Left ventricle myocardium inferior (tissue), 1 donor: ENCODE data around the gene KRT75. TPM values are rescaled to one million over a fixed set of nuclear protein-coding genes. Genes with fewer than 3 reads are reported as not detected.

ENCODE experiments used
- DNase-seq: peaks from one replicate; pipeline ENCODE4 v3.0.0-alpha.2; 2020
- H3K27ac ChIP-seq: fragments of 200-600 bp; replicated peaks from 2 replicates; pipeline ENCODE4 v1.8.0; 2021
- H3K27me3 ChIP-seq: fragments of 200-600 bp; 2 replicates; pipeline ENCODE4 v1.8.0; 2021; ENCODE audit warnings: low read depth
- H3K36me3 ChIP-seq: fragments of 200-600 bp; 2 replicates; pipeline ENCODE4 v1.8.0; 2021
- H3K4me1 ChIP-seq: fragments of 200-600 bp; 2 replicates; pipeline ENCODE4 v1.8.0; 2021
- H3K4me3 ChIP-seq: fragments of 200-600 bp; 2 replicates; pipeline ENCODE4 v1.8.0; 2021; ENCODE audit warnings: mild to moderate bottlenecking, moderate library complexity
- H3K9me3 ChIP-seq: fragments of 200-600 bp; replicated peaks from 2 replicates; pipeline ENCODE4 v1.8.0; 2021
- intact Hi-C: fragments of 100-400 bp; cut with micrococcal nuclease; formaldehyde crosslinking; loops from one replicate; pipeline ENCODE4 v1.11.0; 2022
- total RNA-seq: library from RNA; stranded (reverse); fragmentation: NEBNext Ultra II Directional; extraction: Animal tissue kit (Norgen Biotek cat#: 25700); gene quantifications from one replicate; pipeline ENCODE4 v1.2.1, GENCODE V29; 2021
- TF ChIP-seq, protein P1 (sequence below): fragments of 200-600 bp; IDR thresholded peaks from 2 replicates; pipeline ENCODE4 v1.8.0; 2021; ENCODE audit warnings: antibody characterized with exemption, mild to moderate bottlenecking, borderline replicate concordance
- donor health status: DM: no; HTN: yes; CAD: no; lungs with severe emphysema.

The KRT75 gene
- total RNA-seq, 1 donor from 2014 or later = not detected

DNA sequence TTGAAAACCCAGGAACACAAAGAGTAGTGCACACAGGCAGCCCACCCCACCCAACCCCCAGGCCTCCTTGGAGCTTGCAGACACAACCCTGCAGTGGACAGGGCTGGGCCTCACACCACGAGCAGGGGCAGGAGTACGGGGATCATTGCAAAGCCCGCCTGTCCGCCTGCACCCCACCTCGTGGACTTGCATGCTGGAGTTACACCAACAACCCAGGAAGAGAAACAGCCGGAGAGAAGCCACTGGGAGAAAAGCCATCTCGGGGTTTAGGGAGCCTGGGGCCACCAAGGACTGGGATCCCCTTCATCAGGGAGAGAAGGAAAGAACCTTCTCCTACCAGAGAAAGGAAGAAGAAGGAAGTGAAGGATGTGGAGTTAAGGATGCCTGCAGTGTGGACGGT is 56.9 kb downstream of the KRT75 start:
- TF ChIP-seq, protein P1, sequence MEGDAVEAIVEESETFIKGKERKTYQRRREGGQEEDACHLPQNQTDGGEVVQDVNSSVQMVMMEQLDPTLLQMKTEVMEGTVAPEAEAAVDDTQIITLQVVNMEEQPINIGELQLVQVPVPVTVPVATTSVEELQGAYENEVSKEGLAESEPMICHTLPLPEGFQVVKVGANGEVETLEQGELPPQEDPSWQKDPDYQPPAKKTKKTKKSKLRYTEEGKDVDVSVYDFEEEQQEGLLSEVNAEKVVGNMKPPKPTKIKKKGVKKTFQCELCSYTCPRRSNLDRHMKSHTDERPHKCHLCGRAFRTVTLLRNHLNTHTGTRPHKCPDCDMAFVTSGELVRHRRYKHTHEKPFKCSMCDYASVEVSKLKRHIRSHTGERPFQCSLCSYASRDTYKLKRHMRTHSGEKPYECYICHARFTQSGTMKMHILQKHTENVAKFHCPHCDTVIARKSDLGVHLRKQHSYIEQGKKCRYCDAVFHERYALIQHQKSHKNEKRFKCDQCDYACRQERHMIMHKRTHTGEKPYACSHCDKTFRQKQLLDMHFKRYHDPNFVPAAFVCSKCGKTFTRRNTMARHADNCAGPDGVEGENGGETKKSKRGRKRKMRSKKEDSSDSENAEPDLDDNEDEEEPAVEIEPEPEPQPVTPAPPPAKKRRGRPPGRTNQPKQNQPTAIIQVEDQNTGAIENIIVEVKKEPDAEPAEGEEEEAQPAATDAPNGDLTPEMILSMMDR = no peak
- no peaks in the 10 kb centered on the region for H3K36me3 ChIP-seq
- H3K4me3 ChIP-seq = no peak overlapping the region
- peaks cover 2% of the 10 kb centered on the region for H3K4me1 ChIP-seq
- H3K27me3 ChIP-seq = peaks cover 37% of the 10 kb centered on the region
- intact Hi-C loops = loop anchor here (10.0 kb wide), 1 partner anchor 128 kb away; no protein-coding TSS in a partner anchor
- no peaks in the 10 kb centered on the region for H3K9me3 ChIP-seq
- DNase-seq = no peak
- no peak overlapping the region for H3K27ac ChIP-seq

Other genes starting within 250 kb of the KRT75 start
- not detected for gene KRT80, start 242.4 kb downstream of the KRT75 start, total RNA-seq
- gene KRT7, start 201.1 kb downstream of the KRT75 start, total RNA-seq = not detected
- gene KRT86, start 159.7 kb downstream of the KRT75 start, total RNA-seq = not detected
- not detected for gene KRT81, start 142.8 kb downstream of the KRT75 start, total RNA-seq
- gene KRT83, start 113.0 kb downstream of the KRT75 start, total RNA-seq = not detected
- not detected for gene KRT85, start 66.9 kb downstream of the KRT75 start, total RNA-seq
- not detected for gene KRT84, start 48.7 kb downstream of the KRT75 start, total RNA-seq
- not detected for gene KRT82, start 28.0 kb downstream of the KRT75 start, total RNA-seq
- gene KRT6B, start 17.8 kb upstream of the KRT75 start, total RNA-seq = not detected
- not detected for gene KRT6C, start 39.4 kb upstream of the KRT75 start, total RNA-seq
- gene KRT6A, start 58.9 kb upstream of the KRT75 start, total RNA-seq = not detected
- gene KRT5, start 86.0 kb upstream of the KRT75 start, total RNA-seq = not detected
- gene KRT71, start 118.8 kb upstream of the KRT75 start, total RNA-seq = not detected
- 0.14 TPM for gene KRT74, start 139.5 kb upstream of the KRT75 start, total RNA-seq
- not detected for gene KRT72, start 167.1 kb upstream of the KRT75 start, total RNA-seq
- gene KRT73, start 184.2 kb upstream of the KRT75 start, total RNA-seq = not detected
- gene KRT2, start 217.8 kb upstream of the KRT75 start, total RNA-seq = not detected
- gene KRT1, start 246.0 kb upstream of the KRT75 start, total RNA-seq = not detected